Stimulated activated CD4-positive, alpha-beta T cell treated with anti-CD3 and anti-CD28 coated beads, TNF-alpha, amount 100 ng/mL, for 4 hours (primary cell): ENCODE measurements around the gene AKAP13.
"Not testable (repeated sequence)": the region's sequence is repeated elsewhere in the genome, so short reads cannot be mapped to it uniquely, and the experiment has no call there.

ENCODE experiments used
- DNase-seq, 3 experiments: peaks; one replicate each; pipeline ENCODE4 v3.0.0-alpha.2; 2020; ENCODE audit warnings: low read depth in 3 of 3

Gene AKAP13

GRCh38 chr15:85441854-85442253 lies 61.5 kb downstream of the AKAP13 start:
- not testable (repeated sequence) for DNase-seq

DNA sequence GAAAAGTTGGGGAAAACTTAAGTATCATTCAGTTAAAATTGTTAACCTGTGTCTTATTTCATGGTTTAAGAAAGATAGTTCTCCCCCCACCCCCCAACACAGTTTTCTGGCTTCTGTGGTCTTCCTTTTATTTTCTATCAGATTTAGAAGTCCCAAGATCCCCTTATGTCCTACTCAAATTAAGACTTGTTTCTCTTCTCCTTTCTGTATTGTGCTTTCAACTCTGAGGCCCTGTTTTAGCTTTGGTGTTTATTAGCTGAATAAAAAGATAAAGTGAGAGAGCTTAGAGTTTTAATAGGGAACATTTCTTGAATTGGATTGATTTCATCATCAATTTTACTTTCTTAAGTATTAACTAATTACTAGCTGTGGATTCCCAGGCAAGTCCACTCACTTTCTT lies 62.6 kb downstream of the AKAP13 start:
- no peak for DNase-seq

DNA sequence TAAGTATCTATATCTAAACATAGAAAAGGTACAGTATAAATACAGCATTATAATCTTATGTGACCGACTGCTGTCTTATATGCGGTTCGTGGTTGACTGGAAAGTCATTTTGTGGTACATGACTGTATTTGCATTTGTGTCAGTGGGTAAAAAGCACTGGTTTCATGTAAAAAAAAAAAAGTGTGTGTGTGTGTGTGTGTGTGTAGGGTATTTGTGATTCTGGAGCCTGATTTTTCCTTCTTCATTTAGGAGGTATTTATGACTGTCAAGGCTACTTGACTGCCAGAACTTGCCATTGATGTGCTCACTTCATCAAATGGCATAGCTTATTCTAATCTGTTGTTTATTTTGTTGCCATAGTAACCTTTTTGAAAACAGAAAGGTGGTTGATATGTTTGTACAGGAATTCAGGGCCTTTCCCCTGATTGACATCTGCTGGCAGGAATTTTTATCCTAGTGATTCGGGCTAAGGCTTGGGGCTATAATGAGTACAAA lies 63.2 kb downstream of the AKAP13 start:
- DNase-seq, result no peak

DNA sequence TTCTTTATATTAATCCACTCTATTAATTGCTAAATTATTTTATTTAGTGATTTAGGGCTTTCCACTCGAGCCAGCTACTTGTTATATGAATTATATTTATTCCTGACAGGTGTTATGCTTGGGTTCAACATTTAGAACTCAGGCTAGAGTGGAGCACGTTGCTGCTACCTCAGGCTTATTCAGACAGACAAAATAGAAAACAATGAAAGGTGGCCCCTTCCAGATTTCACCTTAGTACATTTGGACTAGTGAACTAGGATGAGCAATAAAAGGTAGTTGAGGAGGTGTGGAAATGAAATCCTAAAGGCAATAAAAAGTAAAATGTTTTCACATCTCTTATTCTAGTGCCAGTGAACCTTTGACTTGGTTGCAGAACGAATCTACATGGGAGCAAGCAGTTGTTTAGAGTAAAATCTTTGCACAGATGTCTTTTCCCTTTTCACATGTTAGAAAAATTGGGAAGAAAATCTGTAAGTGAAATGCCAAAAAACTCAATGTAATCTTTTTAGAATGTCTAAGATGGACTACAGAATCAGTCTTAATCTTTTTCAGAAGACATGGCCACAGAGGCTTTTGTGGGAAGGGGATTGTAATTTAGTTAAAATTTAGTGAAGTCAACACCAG lies 63.8 kb downstream of the AKAP13 start:
- DNase-seq, result no peak

GRCh38 chr15:85445361-85445760 lies 65.0 kb downstream of the AKAP13 start:
- no peak for DNase-seq

DNA sequence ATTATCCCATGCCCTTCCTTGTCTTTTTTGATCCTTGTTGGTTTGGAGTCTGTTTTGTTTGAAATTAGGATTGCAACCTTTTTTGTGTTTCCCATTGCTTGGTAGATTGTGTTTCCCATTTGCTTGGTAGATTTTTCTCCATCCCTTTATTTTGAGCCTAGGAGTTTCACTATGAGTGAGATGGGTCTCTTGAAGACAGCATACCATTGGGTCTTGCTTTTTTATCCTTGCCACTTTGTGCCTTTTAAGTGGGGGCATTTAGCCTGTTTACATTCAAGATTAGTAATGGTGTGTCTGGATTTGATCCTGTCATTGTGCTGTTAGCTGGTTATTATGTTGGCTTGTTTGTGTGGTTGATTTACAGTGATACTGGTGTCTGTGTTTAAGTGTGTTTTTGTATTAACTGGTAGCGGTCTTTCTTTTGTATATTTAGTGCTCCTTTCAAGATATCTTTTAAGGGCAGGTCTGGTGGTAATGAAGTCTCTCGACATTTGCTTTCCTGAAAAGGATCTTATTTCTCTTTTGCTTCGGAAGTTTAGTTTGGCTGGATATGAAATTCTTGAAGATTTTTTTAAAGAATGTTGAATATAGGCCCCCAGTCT lies 70.8 kb downstream of the AKAP13 start:
- no peak for DNase-seq

GRCh38 chr15:85452436-85452835 lies 72.0 kb downstream of the AKAP13 start:
- DNase-seq, result no peak

DNA sequence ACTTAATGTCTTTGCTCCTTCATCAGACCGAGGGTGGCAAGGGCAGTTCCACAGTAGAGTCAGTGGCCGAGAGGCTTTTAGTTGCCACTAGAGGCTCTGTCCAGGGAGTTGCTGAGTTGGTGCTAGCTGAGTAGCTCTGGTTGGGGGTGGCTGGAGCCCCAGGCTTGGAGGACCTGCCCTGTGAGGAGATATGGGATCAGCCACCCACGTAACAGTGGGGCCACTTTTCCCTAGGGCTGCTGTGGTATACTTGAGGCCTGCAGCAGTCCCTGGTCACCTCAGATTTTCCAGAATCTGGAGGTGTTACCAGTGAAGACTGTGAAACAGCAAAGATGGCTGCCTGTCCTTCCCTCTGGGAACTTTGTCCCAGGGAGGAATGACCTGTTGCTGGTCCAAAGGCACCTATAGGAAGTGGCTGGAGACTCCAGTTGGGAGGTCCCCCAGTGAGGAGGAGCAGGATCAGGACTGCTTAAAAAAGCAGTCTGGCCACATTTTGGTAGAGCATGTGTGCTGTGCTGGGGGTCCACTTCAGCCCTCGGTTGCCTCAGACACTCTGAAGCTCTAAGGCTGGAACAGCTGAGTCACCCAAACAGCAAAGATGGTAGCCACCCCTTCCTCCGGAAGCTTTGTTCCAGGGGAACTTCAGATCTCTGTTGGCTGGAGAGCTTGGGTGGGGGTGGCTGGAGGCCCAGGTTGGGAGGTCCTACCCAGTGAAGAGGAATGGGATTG lies 72.9 kb downstream of the AKAP13 start:
- DNase-seq, result no peak

DNA sequence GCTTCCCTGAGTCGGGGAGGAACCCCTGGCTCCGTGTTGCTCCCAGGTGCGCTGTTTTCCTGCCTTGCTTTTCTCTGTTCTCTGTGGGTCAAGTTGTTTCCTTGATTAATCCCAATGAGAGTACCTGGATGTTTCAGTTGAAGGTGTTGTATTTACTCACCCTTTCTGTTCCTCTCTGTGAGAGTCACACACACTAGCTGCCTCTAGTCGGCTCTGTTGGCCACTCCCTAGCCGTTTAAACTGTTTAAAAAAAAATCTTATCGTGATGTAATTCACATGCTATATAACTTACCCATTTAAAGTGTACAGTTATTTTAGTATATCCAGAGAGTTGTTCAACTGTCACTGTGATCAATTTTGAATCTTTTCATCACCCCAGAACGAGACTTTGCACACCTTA lies 74.0 kb downstream of the AKAP13 start:
- DNase-seq, result no peak

DNA sequence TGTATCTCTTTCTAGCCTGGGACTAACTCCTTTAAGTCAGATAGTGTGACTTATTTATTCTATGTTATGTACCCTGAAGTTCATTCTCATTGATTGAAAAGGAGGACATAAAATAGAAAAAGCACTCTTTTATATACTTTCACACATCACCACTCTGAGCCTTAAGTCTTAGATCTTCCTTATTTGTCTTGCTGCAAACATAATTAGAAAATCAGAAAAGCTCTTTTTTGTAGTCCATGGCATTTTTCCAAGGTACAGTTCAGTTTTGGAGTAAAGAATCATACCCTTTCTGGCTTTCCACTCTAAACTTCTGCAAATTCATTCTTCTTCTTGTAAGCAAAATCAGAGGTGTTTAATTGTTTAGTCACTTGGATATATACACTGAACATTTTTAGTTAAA lies 75.5 kb downstream of the AKAP13 start:
- no peak for DNase-seq

GRCh38 chr15:85456798-85457197 lies 76.4 kb downstream of the AKAP13 start:
- DNase-seq, result no peak

GRCh38 chr15:85457392-85457968 lies 77.1 kb downstream of the AKAP13 start:
- no peak for DNase-seq

- no peak for DNase-seq
Measured at GRCh38 chr15:85458764-85459163, 78.4 kb downstream of the AKAP13 start.

DNA sequence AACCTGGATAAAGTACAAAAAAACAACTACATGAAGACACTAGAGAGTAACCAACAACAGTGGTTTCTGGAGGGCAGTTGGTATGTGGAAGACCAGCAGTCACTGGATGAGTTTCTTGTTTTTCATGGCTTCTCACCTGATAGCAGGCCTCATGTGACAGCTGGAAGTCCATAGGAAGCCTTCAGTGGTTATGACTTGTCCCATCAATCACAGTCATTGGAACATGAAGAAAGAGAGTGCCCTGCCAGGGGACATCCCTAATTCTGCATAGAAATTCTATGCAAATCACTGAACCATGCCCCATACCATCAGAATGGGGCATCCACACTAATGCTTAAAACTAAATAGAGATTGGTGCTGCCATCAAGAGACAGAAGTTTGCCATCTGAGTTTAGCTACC lies 81.6 kb downstream of the AKAP13 start:
- DNase-seq, result no peak

GRCh38 chr15:85463276-85463892 lies 83.0 kb downstream of the AKAP13 start:
- DNase-seq, result no peak

DNA sequence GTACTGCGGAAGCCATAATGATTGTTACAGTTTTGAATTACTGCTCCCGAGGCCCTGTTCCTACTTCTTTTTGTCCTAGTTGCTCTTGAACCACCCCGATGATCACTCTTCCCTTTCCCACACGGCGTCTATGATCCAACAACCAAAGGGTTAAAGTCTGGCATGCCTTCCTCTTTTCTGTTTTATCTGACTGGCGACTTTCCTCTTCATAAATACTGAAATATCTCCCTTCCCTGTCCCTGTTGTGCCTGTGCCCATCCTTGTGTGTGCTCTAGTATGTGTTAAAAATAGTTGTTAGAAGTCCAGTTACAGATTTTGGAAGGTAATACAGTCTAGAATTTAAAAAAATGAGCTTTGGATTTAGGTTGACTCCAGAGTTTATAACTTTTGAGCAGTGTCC lies 83.6 kb downstream of the AKAP13 start:
- no peak for DNase-seq

DNA sequence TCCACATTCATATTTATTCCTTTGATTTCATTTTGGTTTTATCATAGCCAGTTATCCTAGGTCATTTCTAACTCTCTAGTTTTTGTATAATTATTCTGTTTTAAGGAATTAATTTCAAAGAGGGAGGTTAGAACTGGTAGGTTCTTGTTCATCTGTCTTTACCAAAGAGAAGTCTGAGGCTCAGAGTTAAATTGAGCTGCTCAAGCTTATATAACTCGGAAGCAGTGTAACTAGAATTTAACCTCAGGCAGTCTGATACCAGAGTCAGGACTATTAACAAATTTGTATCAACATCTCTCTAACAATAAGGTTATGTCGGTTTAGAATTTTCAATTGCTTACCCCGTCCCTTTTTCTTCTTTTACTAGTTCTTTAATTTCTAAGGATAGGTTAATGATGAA lies 84.1 kb downstream of the AKAP13 start:
- DNase-seq, result no peak

DNA sequence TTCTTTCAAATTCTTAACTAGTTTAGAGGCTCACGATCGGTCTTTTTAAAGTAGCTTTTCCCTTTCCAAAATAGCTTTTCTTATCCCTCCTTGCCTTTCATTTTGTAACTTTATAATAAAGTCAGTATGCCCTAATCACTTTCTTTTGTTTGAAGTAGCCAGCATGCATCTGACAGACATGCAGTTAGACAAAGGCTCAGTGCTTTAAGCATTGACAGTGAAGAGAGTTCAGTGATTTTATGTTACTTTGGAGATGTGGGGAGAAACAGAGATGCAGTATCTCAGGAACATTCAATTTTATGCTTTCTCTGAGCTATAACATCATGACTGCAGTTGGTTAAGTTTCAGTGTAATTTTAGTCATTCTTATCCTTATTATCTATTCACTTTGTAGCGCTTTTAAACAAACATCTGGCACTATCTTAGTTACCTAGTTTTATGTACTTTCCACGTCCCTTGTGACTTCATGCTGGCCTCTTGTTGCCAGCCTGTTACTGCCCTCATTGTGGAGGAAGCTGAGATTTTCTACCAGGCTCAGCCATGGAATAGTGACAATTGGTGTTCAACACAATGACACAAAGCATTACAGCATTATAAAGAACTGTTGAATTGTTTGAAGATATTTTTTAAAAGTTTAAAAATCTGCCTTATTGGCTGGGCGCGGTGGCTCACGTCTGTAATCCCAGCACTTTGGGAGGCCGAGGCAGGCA lies 90.3 kb downstream of the AKAP13 start:
- no peak for DNase-seq

GRCh38 chr15:85472349-85472748 lies 91.9 kb downstream of the AKAP13 start:
- no peak for DNase-seq

- DNase-seq, result no peak
Measured at GRCh38 chr15:85473455-85473854, 93.1 kb downstream of the AKAP13 start.

DNA sequence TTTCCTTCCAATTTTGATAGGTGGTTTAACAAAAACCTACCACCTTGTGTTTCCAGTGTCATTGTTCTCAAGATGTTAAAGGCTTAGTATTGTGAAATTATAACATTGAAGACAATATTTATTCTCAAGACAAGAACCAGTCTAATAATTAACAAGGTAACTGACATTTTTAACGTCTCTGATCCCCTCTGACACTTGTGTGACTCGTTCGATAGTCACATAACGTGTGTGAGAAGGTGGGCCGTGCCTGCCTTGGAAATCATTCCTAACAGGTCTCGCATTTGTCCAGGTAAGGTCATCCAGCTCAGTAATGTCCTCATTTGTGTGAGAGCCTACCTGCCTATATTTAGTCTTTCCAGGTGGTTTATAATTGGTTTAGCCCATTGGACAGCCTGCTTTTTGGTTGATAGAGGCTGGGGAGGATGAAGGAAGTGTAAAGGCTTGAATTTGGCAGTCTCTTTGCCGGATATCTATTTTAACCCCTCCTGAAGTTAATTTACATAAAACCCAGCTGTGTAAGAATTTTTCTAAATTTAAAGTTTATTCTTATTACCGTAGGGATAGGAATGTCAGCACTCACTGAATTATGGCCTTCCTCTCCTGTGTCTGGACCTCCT lies 94.4 kb downstream of the AKAP13 start:
- DNase-seq, result no peak
